Glutamatergic neuron (in vitro differentiated cells): ENCODE measurements around the gene TPI1. TPM values are rescaled to one million over a fixed set of nuclear protein-coding genes. Genes with fewer than 3 reads are reported as not detected.

Experiments used
- DNase-seq: peaks from one replicate; pipeline ENCODE4 v3.0.0; 2022
- H3K27ac Mint-ChIP-seq: one replicate; pipeline ENCODE4 v1.8.0; 2020; ENCODE audit warnings: mild to moderate bottlenecking, mixed read lengths, inconsistent platforms; ENCODE audit not compliant: unreplicated experiment
- H3K27me3 Mint-ChIP-seq: one replicate; pipeline ENCODE4 v1.8.0; 2020; ENCODE audit warnings: mild to moderate bottlenecking, moderate library complexity, mixed read lengths, inconsistent platforms; ENCODE audit not compliant: unreplicated experiment
- H3K36me3 Mint-ChIP-seq: one replicate; pipeline ENCODE4 v1.8.0; 2020; ENCODE audit warnings: mild to moderate bottlenecking, mixed read lengths, inconsistent platforms; ENCODE audit not compliant: unreplicated experiment
- H3K4me1 Mint-ChIP-seq: one replicate; pipeline ENCODE4 v1.8.0; 2020; ENCODE audit warnings: mild to moderate bottlenecking, low read depth, mixed read lengths, inconsistent platforms; ENCODE audit not compliant: unreplicated experiment
- H3K4me3 Mint-ChIP-seq: one replicate; pipeline ENCODE4 v1.8.0; 2020; ENCODE audit warnings: mild to moderate bottlenecking, mixed read lengths, inconsistent platforms; ENCODE audit not compliant: unreplicated experiment
- H3K9me3 Mint-ChIP-seq: one replicate; pipeline ENCODE4 v1.8.0; 2020; ENCODE audit warnings: mild to moderate bottlenecking, moderate library complexity, mixed read lengths, inconsistent platforms; ENCODE audit not compliant: unreplicated experiment
- CTCF ChIP-seq: fragments of 200-600 bp; sonication (generic); IDR thresholded peaks from one replicate; pipeline ENCODE4 v1.5.0; 2021; ENCODE audit not compliant: partially characterized antibody, unreplicated experiment
- total RNA-seq: library from RNA; stranded (reverse); fragmentation: NEBNext Ultra II Directional; extraction: Animal tissue kit (Norgen Biotek cat#: 25700); gene quantifications from one replicate; pipeline ENCODE4 v1.2.1, GENCODE V29; 2021; ENCODE audit not compliant: unreplicated experiment

Gene TPI1
- total RNA-seq, 1 donor from 2014 or later: 663 TPM

DNA sequence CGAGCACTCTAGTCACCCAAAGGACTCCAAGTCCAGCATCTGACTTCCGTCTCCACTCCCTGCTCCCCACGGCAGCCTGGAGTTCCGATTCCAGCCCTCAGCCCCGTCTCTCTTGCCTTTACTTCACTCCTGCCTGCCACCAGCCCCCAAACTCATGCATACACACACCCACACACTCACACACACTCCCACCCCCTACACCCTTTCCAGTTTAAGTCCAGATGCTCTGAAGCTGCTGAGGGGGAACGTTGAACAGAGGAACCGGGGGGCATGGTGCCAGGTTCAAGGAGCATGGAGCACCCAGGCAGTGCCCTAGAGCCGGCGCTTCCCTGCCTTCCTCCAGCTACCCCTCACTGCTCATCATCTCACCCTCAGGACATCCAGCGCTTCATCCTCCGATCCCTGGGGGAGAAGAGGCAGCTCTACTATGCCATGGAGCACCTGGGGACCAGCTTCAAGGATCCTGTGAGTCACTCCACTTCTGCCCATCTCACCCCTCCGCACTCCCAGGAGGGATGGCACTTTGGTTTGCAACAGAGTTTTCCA, 35.8 kb upstream of the TPI1 start:
- H3K27me3 Mint-ChIP-seq: peaks cover 20% of the 10 kb centered on the region
- no peak for TF ChIP-seq CTCF
- no peak overlapping the region for H3K27ac Mint-ChIP-seq
- DNase-seq: peak; percentile 5
- H3K4me1 Mint-ChIP-seq: peaks cover 22% of the 10 kb centered on the region
- no peak overlapping the region for H3K4me3 Mint-ChIP-seq
- H3K36me3 Mint-ChIP-seq: peaks cover 16% of the 10 kb centered on the region
- H3K9me3 Mint-ChIP-seq: peaks cover 23% of the 10 kb centered on the region

DNA sequence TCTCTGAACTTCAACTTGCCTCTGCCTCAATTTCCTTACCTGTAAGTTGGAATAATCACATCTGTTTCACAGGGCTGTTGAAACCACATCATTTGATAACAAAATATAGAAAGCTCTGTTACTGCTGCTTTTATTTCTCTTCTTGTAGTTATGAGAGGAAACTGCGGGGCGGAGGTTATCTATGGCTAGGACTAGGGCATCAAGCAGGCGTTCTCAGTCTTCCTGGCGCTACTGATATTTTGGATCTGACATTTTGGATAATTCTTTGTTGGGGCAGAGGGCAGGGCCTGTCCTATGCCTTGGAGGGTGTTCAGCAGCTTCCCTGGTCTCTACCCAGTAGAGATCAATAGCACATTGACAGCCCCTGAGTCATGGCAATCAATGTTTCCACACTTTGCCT, 35.2 kb upstream of the TPI1 start:
- H3K9me3 Mint-ChIP-seq: peaks cover 23% of the 10 kb centered on the region
- DNase-seq: no peak
- H3K4me1 Mint-ChIP-seq: peaks cover 21% of the 10 kb centered on the region
- no peak for TF ChIP-seq CTCF
- H3K27me3 Mint-ChIP-seq: peaks cover 20% of the 10 kb centered on the region
- peak overlapping the region; percentile 15 for H3K4me3 Mint-ChIP-seq
- peak overlapping the region; percentile 39 for H3K27ac Mint-ChIP-seq
- H3K36me3 Mint-ChIP-seq: peaks cover 16% of the 10 kb centered on the region

- no peak for DNase-seq
- peaks cover 12% of the 10 kb centered on the region for H3K27me3 Mint-ChIP-seq
- no peak for TF ChIP-seq CTCF
- peaks cover 21% of the 10 kb centered on the region for H3K4me1 Mint-ChIP-seq
- H3K27ac Mint-ChIP-seq: no peak overlapping the region
- peaks cover 19% of the 10 kb centered on the region for H3K36me3 Mint-ChIP-seq
- H3K9me3 Mint-ChIP-seq: peaks cover 17% of the 10 kb centered on the region
- peak overlapping the region; percentile 25 for H3K4me3 Mint-ChIP-seq
Measured at GRCh38 chr12:6833189-6833890, 34.0 kb upstream of the TPI1 start.

GRCh38 chr12:6834254-6834653, 33.1 kb upstream of the TPI1 start:
- DNase-seq: no peak
- H3K27ac Mint-ChIP-seq: no peak overlapping the region
- peaks cover 21% of the 10 kb centered on the region for H3K36me3 Mint-ChIP-seq
- H3K4me3 Mint-ChIP-seq: no peak overlapping the region
- peaks cover 7% of the 10 kb centered on the region for H3K27me3 Mint-ChIP-seq
- no peak for TF ChIP-seq CTCF
- peaks cover 26% of the 10 kb centered on the region for H3K4me1 Mint-ChIP-seq
- H3K9me3 Mint-ChIP-seq: peaks cover 15% of the 10 kb centered on the region

DNA sequence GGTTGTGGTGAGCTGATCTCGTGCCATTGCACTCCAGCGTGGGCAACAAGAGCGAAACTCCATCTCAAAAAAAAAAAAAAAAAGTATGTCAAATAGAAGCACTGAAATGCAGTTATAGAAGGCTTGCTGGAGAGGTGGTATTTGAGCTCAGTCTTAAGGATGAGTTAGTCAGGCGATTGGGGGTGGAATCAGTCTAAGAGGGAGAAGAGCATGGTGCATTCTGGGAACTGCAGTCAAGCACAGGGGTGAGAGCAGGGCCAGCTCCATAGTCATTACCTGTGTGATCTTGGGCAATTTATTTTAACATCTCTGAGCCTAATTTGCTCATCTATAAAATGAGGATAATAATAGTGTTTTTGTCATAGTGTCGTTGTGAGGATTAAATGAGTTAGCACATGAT, 32.5 kb upstream of the TPI1 start:
- no peak for DNase-seq
- Mint-ChIP-seq H3K36me3 (peaks cover 21% of the 10 kb centered on the region), H3K27ac (peak overlapping the region; percentile 18), H3K4me3 (no peak overlapping the region), H3K9me3 (peaks cover 13% of the 10 kb centered on the region), H3K4me1 (peaks cover 26% of the 10 kb centered on the region), H3K27me3 (peaks cover 5% of the 10 kb centered on the region)
- TF ChIP-seq CTCF: no peak
